Trophoblast cell (in vitro differentiated cells and primary cell): ENCODE results near the gene AGBL1.

ENCODE experiments used
- DNase-seq, 2 donors: peaks; one replicate each; pipeline ENCODE4 v3.0.0-alpha.2; 2016
- H2AFZ ChIP-seq: 2 replicates; pipeline ENCODE4 v1.6.1; 2013; ENCODE audit warnings: low read length, moderate library complexity, mild to moderate bottlenecking; ENCODE audit not compliant: insufficient read depth, poor library complexity
- H2AK5ac ChIP-seq: 2 replicates; pipeline ENCODE4 v1.6.1; 2013; ENCODE audit warnings: mild to moderate bottlenecking, low read length
- H2BK120ac ChIP-seq: 2 replicates; pipeline ENCODE4 v1.6.1; 2013; ENCODE audit warnings: low read length, mild to moderate bottlenecking, moderate library complexity; ENCODE audit not compliant: insufficient read depth, poor library complexity
- H2BK12ac ChIP-seq: 2 replicates; pipeline ENCODE4 v1.6.1; 2013; ENCODE audit warnings: mild to moderate bottlenecking, low read length, moderate library complexity
- H2BK5ac ChIP-seq: 2 replicates; pipeline ENCODE4 v1.6.1; 2013; ENCODE audit warnings: low read length, low read depth, moderate library complexity, mild to moderate bottlenecking; ENCODE audit not compliant: poor library complexity
- H3K14ac ChIP-seq: 2 replicates; pipeline ENCODE4 v1.6.1; 2013; ENCODE audit warnings: mild to moderate bottlenecking, low read length
- H3K18ac ChIP-seq: 2 replicates; pipeline ENCODE4 v1.6.1; 2013; ENCODE audit warnings: mild to moderate bottlenecking, low read length
- H3K23ac ChIP-seq: 2 replicates; pipeline ENCODE4 v1.6.1; 2013; ENCODE audit warnings: low read length
- H3K27ac ChIP-seq: 2 replicates; pipeline ENCODE4 v1.5.1; 2013; ENCODE audit warnings: low read depth, mild to moderate bottlenecking, inconsistent platforms, low read length, moderate library complexity
- H3K27me3 ChIP-seq: 2 replicates; pipeline ENCODE4 v1.6.1; 2013; ENCODE audit warnings: inconsistent platforms, mild to moderate bottlenecking, low read length, moderate library complexity; ENCODE audit not compliant: insufficient read depth
- H3K36me3 ChIP-seq, 2 experiments: 1 replicate in 1 of 2; 2 replicates in 1 of 2; pipeline ENCODE4 v1.6.1; 2013; ENCODE audit warnings: low read length in 2 of 2, mild to moderate bottlenecking in 2 of 2, moderate library complexity in 1 of 2; ENCODE audit not compliant: insufficient read depth in 2 of 2, control insufficient read depth in 1 of 2
- H3K4ac ChIP-seq: 2 replicates; pipeline ENCODE4 v1.6.1; 2013; ENCODE audit warnings: low read depth, mild to moderate bottlenecking, low read length, moderate library complexity
- H3K4me1 ChIP-seq, 2 experiments: 1 replicate in 1 of 2; 2 replicates in 1 of 2; pipeline ENCODE4 v1.6.1; 2013; ENCODE audit warnings: low read length in 2 of 2, mild to moderate bottlenecking in 2 of 2, moderate library complexity in 1 of 2; ENCODE audit not compliant: insufficient read depth in 2 of 2, control insufficient read depth in 1 of 2
- H3K4me2 ChIP-seq: 2 replicates; pipeline ENCODE4 v1.6.1; 2013; ENCODE audit warnings: inconsistent platforms, mild to moderate bottlenecking, low read length, moderate library complexity
- H3K4me3 ChIP-seq: 2 replicates; pipeline ENCODE4 v1.5.1; 2013; ENCODE audit warnings: mild to moderate bottlenecking, low read depth, low read length, inconsistent platforms
- H3K79me1 ChIP-seq: one replicate; pipeline ENCODE4 v1.6.1; 2013; ENCODE audit warnings: low read length
- H3K79me2 ChIP-seq: 2 replicates; pipeline ENCODE4 v1.6.1; 2013; ENCODE audit warnings: low read length, mild to moderate bottlenecking; ENCODE audit not compliant: control insufficient read depth, insufficient read depth, poor library complexity
- H3K9ac ChIP-seq: 2 replicates; pipeline ENCODE4 v1.6.1; 2013; ENCODE audit warnings: mild to moderate bottlenecking, low read length
- H3K9me3 ChIP-seq: 2 replicates; pipeline ENCODE4 v1.6.1; 2013; ENCODE audit warnings: low read depth, mild to moderate bottlenecking, control low read depth, inconsistent platforms, low read length; ENCODE audit not compliant: insufficient read depth
- H4K12ac ChIP-seq: 2 replicates; pipeline ENCODE4 v1.6.1; 2013; ENCODE audit warnings: low read depth, mild to moderate bottlenecking, low read length, moderate library complexity
- H4K8ac ChIP-seq: 2 replicates; pipeline ENCODE4 v1.6.1; 2013; ENCODE audit warnings: low read depth, mild to moderate bottlenecking, low read length, moderate library complexity
- H4K91ac ChIP-seq: one replicate; pipeline ENCODE4 v1.6.1; 2013; ENCODE audit warnings: low read depth, mild to moderate bottlenecking, low read length, moderate library complexity
- WGBS: extraction: QIAGEN DNeasy Blood & Tissue Kit; methylation state at CpG from one replicate; pipeline ENCODE4 v1.1.7; 2013; ENCODE audit warnings: missing lambda C conversion rate; ENCODE audit not compliant: insufficient read length, insufficient coverage; ENCODE audit errors: extremely low coverage; 5-methylcytosine and 5-hydroxymethylcytosine counted together

Gene AGBL1

DNA sequence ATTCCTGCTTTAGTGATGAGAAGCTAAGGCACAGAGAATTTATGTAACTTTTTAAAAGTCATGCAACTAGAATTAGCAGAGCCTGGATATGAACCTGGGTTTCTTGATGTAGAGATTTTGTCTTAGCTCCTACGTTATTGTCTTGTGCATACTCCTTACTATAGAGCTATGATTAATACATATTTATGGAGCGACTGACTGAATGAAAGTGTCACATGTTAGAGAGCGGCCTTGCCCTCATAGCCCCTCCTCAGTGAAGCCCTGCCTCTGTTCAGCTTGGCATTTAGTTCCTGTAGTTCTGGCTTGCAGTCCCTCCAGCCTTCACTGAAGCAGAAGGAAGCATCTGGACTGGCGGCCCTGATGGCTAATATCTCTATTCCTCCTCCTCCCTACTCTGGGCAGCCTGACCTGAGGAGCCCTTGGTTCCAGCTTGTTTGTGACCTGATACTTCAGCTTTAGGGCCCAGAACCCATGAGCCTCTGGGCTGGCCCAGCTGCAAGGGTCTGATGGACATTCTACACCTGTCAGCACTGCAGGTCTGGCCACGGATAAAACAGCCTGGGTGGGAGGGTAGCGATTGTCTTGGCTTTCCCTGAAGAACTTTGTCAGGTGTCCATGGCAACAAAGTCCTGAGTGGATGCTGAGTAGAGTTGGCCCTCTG, 13.4 kb upstream of the AGBL1 start:
- Histone ChIP-seq H2BK5ac (no peak overlapping the region), H3K79me1 (no peaks in the 10 kb centered on the region), H3K4me3 (no peak overlapping the region), H3K4me1 (no peaks in the 10 kb centered on the region), H2AK5ac (no peak overlapping the region), H3K9ac (no peak overlapping the region), H3K36me3 (no peaks in the 10 kb centered on the region), H2BK120ac (no peak overlapping the region), H4K8ac (no peak overlapping the region), H3K27me3 (no peaks in the 10 kb centered on the region), H3K4ac (no peak overlapping the region), H2AFZ (no peak overlapping the region), H3K23ac (no peak overlapping the region), H4K91ac (no peak overlapping the region), H3K9me3 (no peaks in the 10 kb centered on the region), H3K4me2 (no peak overlapping the region), H4K12ac (no peak overlapping the region), H3K27ac (no peak overlapping the region), H3K14ac (no peak overlapping the region), H2BK12ac (no peak overlapping the region), H3K18ac (no peak overlapping the region), H3K79me2 (no peaks in the 10 kb centered on the region)
- no peak for DNase-seq
- WGBS: no CpG with 5 or more reads among the region's 6 CpGs

DNA sequence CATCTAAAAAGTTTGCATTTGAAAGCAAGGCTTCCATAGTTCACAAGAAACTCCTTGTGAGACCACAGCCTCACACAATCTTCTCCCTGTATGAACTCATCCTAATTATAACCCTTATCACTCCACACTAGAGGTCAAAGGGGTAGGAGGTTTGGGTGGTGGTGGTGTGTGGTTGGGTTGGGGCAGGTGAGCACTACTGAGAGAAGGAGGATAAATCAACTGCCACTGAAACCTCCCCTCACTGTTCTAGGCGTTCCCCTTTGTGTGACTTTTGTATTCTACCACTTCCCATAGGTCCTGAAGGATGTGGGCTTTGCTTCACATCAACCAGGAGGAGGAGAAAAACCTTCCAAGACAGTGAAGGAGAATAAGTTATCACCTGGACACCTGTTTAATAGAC, 6.4 kb upstream of the AGBL1 start:
- H3K79me2 ChIP-seq: no peaks in the 10 kb centered on the region
- H3K18ac ChIP-seq: no peak overlapping the region
- no peak overlapping the region for H2BK120ac ChIP-seq
- no peak overlapping the region for H3K27ac ChIP-seq
- H3K79me1 ChIP-seq: no peaks in the 10 kb centered on the region
- no peak overlapping the region for H2AFZ ChIP-seq
- H3K9ac ChIP-seq: no peak overlapping the region
- H3K27me3 ChIP-seq: no peaks in the 10 kb centered on the region
- H2BK5ac ChIP-seq: no peak overlapping the region
- H4K12ac ChIP-seq: no peak overlapping the region
- no peaks in the 10 kb centered on the region for H3K9me3 ChIP-seq
- DNase-seq: no peak
- no peak overlapping the region for H3K4me3 ChIP-seq
- no peak overlapping the region for H3K4ac ChIP-seq
- WGBS: no CpG with 5 or more reads among the region's 1 CpG
- H4K8ac ChIP-seq: no peak overlapping the region
- no peak overlapping the region for H3K4me2 ChIP-seq
- no peak overlapping the region for H4K91ac ChIP-seq
- H3K4me1 ChIP-seq: peaks cover 0 to 3% of the 10 kb centered on the region in 2 experiments
- H2AK5ac ChIP-seq: no peak overlapping the region
- no peaks in the 10 kb centered on the region for H3K36me3 ChIP-seq
- H3K14ac ChIP-seq: no peak overlapping the region
- H3K23ac ChIP-seq: no peak overlapping the region
- H2BK12ac ChIP-seq: no peak overlapping the region

DNA sequence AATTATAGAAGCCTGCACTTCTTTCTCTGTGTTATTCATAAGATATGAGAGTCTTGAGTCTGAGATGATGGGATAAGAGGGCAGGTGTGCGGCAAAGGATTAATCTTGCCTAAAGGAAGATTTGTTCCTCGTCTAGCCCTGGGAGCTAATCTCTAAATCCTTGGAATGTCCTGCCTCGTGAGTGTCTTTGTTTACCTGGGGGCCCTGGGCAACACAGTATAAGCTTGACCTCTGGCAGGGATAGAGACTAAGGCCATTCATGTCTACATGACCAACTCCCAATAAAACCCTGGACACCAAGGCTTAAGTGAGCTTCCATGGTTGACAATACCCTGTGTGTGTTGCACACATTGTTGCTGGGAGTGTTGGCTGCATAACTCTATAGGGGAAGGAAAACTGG, 3.2 kb upstream of the AGBL1 start:
- H3K36me3 ChIP-seq: no peaks in the 10 kb centered on the region
- no peak overlapping the region for H3K18ac ChIP-seq
- no peak overlapping the region for H3K4ac ChIP-seq
- H2AK5ac ChIP-seq: no peak overlapping the region
- H3K27me3 ChIP-seq: no peaks in the 10 kb centered on the region
- peaks cover 0 to 3% of the 10 kb centered on the region in 2 experiments for H3K4me1 ChIP-seq
- no peak overlapping the region for H4K8ac ChIP-seq
- no peaks in the 10 kb centered on the region for H3K9me3 ChIP-seq
- H2BK5ac ChIP-seq: no peak overlapping the region
- no peak overlapping the region for H3K23ac ChIP-seq
- H3K4me3 ChIP-seq: no peak overlapping the region
- H4K91ac ChIP-seq: no peak overlapping the region
- no peak overlapping the region for H3K14ac ChIP-seq
- no peaks in the 10 kb centered on the region for H3K79me2 ChIP-seq
- peak; percentile 93 to 94 for DNase-seq
- no peak overlapping the region for H3K27ac ChIP-seq
- H2AFZ ChIP-seq: no peak overlapping the region
- no peak overlapping the region for H3K9ac ChIP-seq
- WGBS: no CpG with 5 or more reads among the region's 3 CpGs
- H3K79me1 ChIP-seq: no peaks in the 10 kb centered on the region
- H3K4me2 ChIP-seq: no peak overlapping the region
- no peak overlapping the region for H2BK12ac ChIP-seq
- H2BK120ac ChIP-seq: no peak overlapping the region
- no peak overlapping the region for H4K12ac ChIP-seq

DNA sequence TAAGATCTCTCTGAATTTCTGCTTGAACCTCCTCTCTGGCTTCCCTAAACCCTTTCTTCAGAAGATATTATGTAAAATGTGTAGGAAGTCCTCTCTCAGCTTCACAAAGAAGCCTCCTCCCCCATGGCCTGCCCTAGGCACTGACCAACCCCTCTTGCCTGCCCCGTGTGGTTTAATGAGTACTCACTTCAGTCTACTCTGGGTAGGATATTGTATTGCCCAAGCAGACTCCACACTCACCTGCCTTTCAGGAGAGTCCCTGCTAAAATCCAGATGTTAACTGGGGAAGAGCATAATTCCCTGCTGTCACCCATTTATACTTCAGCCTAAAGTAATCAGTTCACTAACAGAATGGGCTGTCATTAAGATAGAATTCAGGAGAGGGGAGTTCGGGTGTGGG, 2.6 kb upstream of the AGBL1 start:
- Histone ChIP-seq H3K14ac (no peak overlapping the region), H3K4me1 (peaks cover 0 to 3% of the 10 kb centered on the region in 2 experiments), H2BK120ac (no peak overlapping the region), H3K27ac (no peak overlapping the region), H2BK5ac (no peak overlapping the region), H3K9ac (no peak overlapping the region), H4K12ac (no peak overlapping the region), H3K23ac (no peak overlapping the region), H3K27me3 (no peaks in the 10 kb centered on the region), H4K8ac (no peak overlapping the region), H2AFZ (no peak overlapping the region), H2AK5ac (no peak overlapping the region), H3K4ac (no peak overlapping the region), H3K36me3 (no peaks in the 10 kb centered on the region), H3K79me1 (no peaks in the 10 kb centered on the region), H2BK12ac (no peak overlapping the region), H3K4me3 (no peak overlapping the region), H3K18ac (no peak overlapping the region), H3K79me2 (no peaks in the 10 kb centered on the region), H4K91ac (no peak overlapping the region), H3K9me3 (no peaks in the 10 kb centered on the region), H3K4me2 (no peak overlapping the region)
- no CpG with 5 or more reads among the region's 2 CpGs for WGBS
- peak; percentile 46 to 60 for DNase-seq
